WTC11 (cell line): ENCODE data around the gene CYP1A2.

ENCODE experiments used
- AR ChIP-seq: fragments of 250-450 bp; sonication (Bioruptor Pico); IDR thresholded peaks from 2 replicates; pipeline ENCODE4 v1.9.0; 2021; ENCODE audit warnings: mild to moderate bottlenecking
- ATF3 ChIP-seq: sonication (generic); formaldehyde crosslinking; conservative IDR thresholded peaks from 2 replicates; pipeline ENCODE4 v1.8.1; 2022; ENCODE audit warnings: mild to moderate bottlenecking, missing genetic modification reagents
- CTCF ChIP-seq: fragments of 200-600 bp; IDR thresholded peaks from 2 replicates; pipeline ENCODE4 v1.8.0; 2022; ENCODE audit warnings: antibody characterized with exemption
- ETV6 ChIP-seq: sonication (generic); formaldehyde crosslinking; IDR thresholded peaks from 2 replicates; pipeline ENCODE4 v1.8.1; 2022; ENCODE audit warnings: mild to moderate bottlenecking, missing genetic modification reagents
- FOXP4 ChIP-seq: sonication (generic); formaldehyde crosslinking; IDR thresholded peaks from 2 replicates; pipeline ENCODE4 v1.8.0; 2022; ENCODE audit warnings: mild to moderate bottlenecking, missing genetic modification reagents
- HMGA2 ChIP-seq: fragments of 250-450 bp; sonication (Bioruptor Pico); IDR thresholded peaks from 2 replicates; pipeline ENCODE4 v1.4.0; 2021; ENCODE audit warnings: mild to moderate bottlenecking, moderate library complexity
- HMGXB4 ChIP-seq: sonication (generic); formaldehyde crosslinking; IDR thresholded peaks from 2 replicates; pipeline ENCODE4 v1.8.1; 2023; ENCODE audit warnings: mild to moderate bottlenecking, moderate library complexity, missing genetic modification reagents
- JUN ChIP-seq: sonication (generic); formaldehyde crosslinking; IDR thresholded peaks from 2 replicates; pipeline ENCODE4 v1.8.0; 2023; ENCODE audit warnings: mild to moderate bottlenecking, missing genetic modification reagents
- NR2C2 ChIP-seq: sonication (generic); formaldehyde crosslinking; IDR thresholded peaks from 2 replicates; pipeline ENCODE4 v1.8.0; 2022; ENCODE audit warnings: mild to moderate bottlenecking, missing genetic modification reagents
- RELA ChIP-seq: sonication (generic); formaldehyde crosslinking; IDR thresholded peaks from 2 replicates; pipeline ENCODE4 v1.8.1; 2022; ENCODE audit warnings: missing genetic modification reagents, mild to moderate bottlenecking, borderline replicate concordance
- ZNF232 ChIP-seq: sonication (generic); formaldehyde crosslinking; IDR thresholded peaks from 2 replicates; pipeline ENCODE4 v1.8.0; 2022; ENCODE audit warnings: mild to moderate bottlenecking, missing genetic modification reagents

GRCh38 chr15:74716651-74717050 is 32.0 kb upstream of the CYP1A2 start:
- no peak for TF ChIP-seq CTCF
- TF ChIP-seq RELA (CRISPR knock-in tag) = no peak
- TF ChIP-seq FOXP4 = no peak
- no peak for TF ChIP-seq JUN (CRISPR knock-in tag)
- no peak for TF ChIP-seq HMGXB4 (CRISPR knock-in tag)
- TF ChIP-seq ZNF232 (CRISPR knock-in tag) = no peak
- TF ChIP-seq HMGA2 (CRISPR knock-in tag) = no peak
- no peak for TF ChIP-seq AR
- TF ChIP-seq ETV6 (CRISPR knock-in tag) = no peak
- no peak for TF ChIP-seq NR2C2 (CRISPR knock-in tag)
- no peak for TF ChIP-seq ATF3
